Esophagus muscularis mucosa (tissue), 4 donors: ENCODE data around the gene CAMKMT.

Experiments
- EP300 ChIP-seq: sonication (generic); formaldehyde crosslinking; IDR thresholded peaks from one replicate; pipeline ENCODE4 v1.6.1; 2017; ENCODE audit warnings: antibody characterized with exemption
- POLR2A ChIP-seq: fragments of 450-650 bp; IDR thresholded peaks from one replicate; pipeline ENCODE4 v1.6.1; 2017; ENCODE audit warnings: antibody characterized with exemption, moderate library complexity, mild to moderate bottlenecking, low read depth
- POLR2AphosphoS5 ChIP-seq, 2 donors: sonication (generic); formaldehyde crosslinking; IDR thresholded peaks; one replicate each; pipeline ENCODE4 v1.6.1; 2017; ENCODE audit warnings: antibody characterized with exemption in 2 of 2
- TF ChIP-seq, protein P1 (sequence below), 3 experiments: fragments of 200-600 bp in 2 of 3; fragments of 450-650 bp in 1 of 3; sonication (generic) in 2 of 3; IDR thresholded peaks; one replicate each; pipeline ENCODE4 v1.5.1; 2017 to 2019; ENCODE audit warnings: antibody characterized with exemption in 3 of 3, mild to moderate bottlenecking in 2 of 3, moderate library complexity in 1 of 3

DNA sequence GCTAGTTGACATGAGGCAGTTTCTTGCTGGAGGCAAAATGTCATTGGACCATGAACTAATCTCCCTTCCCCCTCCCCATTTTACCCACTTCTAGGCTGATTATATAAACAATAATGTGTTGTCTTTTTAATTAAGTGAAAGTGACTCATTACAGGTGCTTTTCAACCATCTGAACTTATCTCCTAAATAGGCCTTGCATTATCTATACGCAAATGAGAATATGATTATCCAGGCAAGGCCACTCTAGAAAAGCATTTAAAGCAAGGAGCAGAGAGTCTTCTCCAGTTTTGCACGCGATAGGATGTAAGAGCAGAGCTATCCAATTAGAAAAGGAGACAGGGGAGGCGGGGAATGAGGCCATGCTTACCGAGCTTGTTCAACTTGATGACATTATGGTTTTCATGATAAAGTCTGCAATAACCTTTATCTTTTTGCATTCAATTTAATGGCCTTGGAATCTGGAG is 293.7 kb downstream of the CAMKMT start:
- TF ChIP-seq POLR2AphosphoS5 (IDR thresholded peaks at IDR 0.05): no peak
- TF ChIP-seq, protein P1, sequence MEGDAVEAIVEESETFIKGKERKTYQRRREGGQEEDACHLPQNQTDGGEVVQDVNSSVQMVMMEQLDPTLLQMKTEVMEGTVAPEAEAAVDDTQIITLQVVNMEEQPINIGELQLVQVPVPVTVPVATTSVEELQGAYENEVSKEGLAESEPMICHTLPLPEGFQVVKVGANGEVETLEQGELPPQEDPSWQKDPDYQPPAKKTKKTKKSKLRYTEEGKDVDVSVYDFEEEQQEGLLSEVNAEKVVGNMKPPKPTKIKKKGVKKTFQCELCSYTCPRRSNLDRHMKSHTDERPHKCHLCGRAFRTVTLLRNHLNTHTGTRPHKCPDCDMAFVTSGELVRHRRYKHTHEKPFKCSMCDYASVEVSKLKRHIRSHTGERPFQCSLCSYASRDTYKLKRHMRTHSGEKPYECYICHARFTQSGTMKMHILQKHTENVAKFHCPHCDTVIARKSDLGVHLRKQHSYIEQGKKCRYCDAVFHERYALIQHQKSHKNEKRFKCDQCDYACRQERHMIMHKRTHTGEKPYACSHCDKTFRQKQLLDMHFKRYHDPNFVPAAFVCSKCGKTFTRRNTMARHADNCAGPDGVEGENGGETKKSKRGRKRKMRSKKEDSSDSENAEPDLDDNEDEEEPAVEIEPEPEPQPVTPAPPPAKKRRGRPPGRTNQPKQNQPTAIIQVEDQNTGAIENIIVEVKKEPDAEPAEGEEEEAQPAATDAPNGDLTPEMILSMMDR (IDR thresholded peaks at IDR 0.05): no peak
- no peak for TF ChIP-seq POLR2A
- TF ChIP-seq EP300: no peak
